ENCODE results near the gene AHR. TPM values are rescaled to one million over a fixed set of nuclear protein-coding genes. Genes with fewer than 3 reads are reported as not detected.

Gene AHR
- polyA plus RNA-seq, 1 donor from 2014 or later, result 2.4 TPM

GRCh38 chr7:17369691-17370426 is 71.4 kb downstream of the AHR start:
- H3K36me3 ChIP-seq (ENCODE audit: insufficient read depth, low read length), result no peaks in the 10 kb centered on the region
- H3K4me3 ChIP-seq (ENCODE audit: low read length), result no peak overlapping the region
- H3K9me2 ChIP-seq (ENCODE audit: insufficient read depth, low read length), result no peaks in the 10 kb centered on the region
- H3K9ac ChIP-seq (ENCODE audit: low read length), result no peak overlapping the region
- no peaks in the 10 kb centered on the region for H4K20me1 ChIP-seq (ENCODE audit: insufficient read depth)
- no peak overlapping the region for H3K4me2 ChIP-seq (ENCODE audit: low read length)
- no peaks in the 10 kb centered on the region for H3F3A ChIP-seq (ENCODE audit: insufficient read depth, low read length, poor library complexity, severe bottlenecking)
- TF ChIP-seq MXI1 (conservative IDR thresholded peaks at IDR 0.05; ENCODE audit: poor library complexity, severe bottlenecking) (no peak), TAF1 (IDR thresholded peaks at IDR 0.05; ENCODE audit: low read depth) (no peak)
- TF ChIP-seq, protein P1, sequence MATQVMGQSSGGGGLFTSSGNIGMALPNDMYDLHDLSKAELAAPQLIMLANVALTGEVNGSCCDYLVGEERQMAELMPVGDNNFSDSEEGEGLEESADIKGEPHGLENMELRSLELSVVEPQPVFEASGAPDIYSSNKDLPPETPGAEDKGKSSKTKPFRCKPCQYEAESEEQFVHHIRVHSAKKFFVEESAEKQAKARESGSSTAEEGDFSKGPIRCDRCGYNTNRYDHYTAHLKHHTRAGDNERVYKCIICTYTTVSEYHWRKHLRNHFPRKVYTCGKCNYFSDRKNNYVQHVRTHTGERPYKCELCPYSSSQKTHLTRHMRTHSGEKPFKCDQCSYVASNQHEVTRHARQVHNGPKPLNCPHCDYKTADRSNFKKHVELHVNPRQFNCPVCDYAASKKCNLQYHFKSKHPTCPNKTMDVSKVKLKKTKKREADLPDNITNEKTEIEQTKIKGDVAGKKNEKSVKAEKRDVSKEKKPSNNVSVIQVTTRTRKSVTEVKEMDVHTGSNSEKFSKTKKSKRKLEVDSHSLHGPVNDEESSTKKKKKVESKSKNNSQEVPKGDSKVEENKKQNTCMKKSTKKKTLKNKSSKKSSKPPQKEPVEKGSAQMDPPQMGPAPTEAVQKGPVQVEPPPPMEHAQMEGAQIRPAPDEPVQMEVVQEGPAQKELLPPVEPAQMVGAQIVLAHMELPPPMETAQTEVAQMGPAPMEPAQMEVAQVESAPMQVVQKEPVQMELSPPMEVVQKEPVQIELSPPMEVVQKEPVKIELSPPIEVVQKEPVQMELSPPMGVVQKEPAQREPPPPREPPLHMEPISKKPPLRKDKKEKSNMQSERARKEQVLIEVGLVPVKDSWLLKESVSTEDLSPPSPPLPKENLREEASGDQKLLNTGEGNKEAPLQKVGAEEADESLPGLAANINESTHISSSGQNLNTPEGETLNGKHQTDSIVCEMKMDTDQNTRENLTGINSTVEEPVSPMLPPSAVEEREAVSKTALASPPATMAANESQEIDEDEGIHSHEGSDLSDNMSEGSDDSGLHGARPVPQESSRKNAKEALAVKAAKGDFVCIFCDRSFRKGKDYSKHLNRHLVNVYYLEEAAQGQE (IDR thresholded peaks at IDR 0.05; ENCODE audit: borderline replicate concordance), result no peak
- H2AFZ ChIP-seq (ENCODE audit: low read depth, low read length), result no peak overlapping the region
- no peak overlapping the region for H3K27ac ChIP-seq (ENCODE audit: low read length)
- no peaks in the 10 kb centered on the region for H3K27me3 ChIP-seq (ENCODE audit: insufficient read depth, low read depth, low read length)
- no peaks in the 10 kb centered on the region for H3K79me2 ChIP-seq (replicated peaks; ENCODE audit: insufficient read depth, low read length)
- H3K9me3 ChIP-seq (ENCODE audit: low read length), result no peaks in the 10 kb centered on the region

- no peaks in the 10 kb centered on the region for H3K36me3 ChIP-seq (ENCODE audit: insufficient read depth, low read length)
- H3K9ac ChIP-seq (ENCODE audit: low read length), result no peak overlapping the region
- H3K27ac ChIP-seq (ENCODE audit: low read length), result no peak overlapping the region
- no peaks in the 10 kb centered on the region for H4K20me1 ChIP-seq (ENCODE audit: insufficient read depth)
- H3K9me3 ChIP-seq (ENCODE audit: low read length), result no peaks in the 10 kb centered on the region
- no peaks in the 10 kb centered on the region for H3K27me3 ChIP-seq (ENCODE audit: insufficient read depth, low read depth, low read length)
- no peak overlapping the region for H2AFZ ChIP-seq (ENCODE audit: low read depth, low read length)
- TF ChIP-seq POLR2AphosphoS5 (IDR thresholded peaks at IDR 0.05) (no peak), MXI1 (conservative IDR thresholded peaks at IDR 0.05; ENCODE audit: poor library complexity, severe bottlenecking) (no peak), RAD21 (conservative IDR thresholded peaks at IDR 0.05) (no peak), EP300 (conservative IDR thresholded peaks at IDR 0.05; ENCODE audit: poor library complexity, severe bottlenecking) (no peak), TAF1 (IDR thresholded peaks at IDR 0.05; ENCODE audit: low read depth) (no peak), CTCF (IDR thresholded peaks at IDR 0.05; ENCODE audit: poor library complexity, severe bottlenecking) (no peak), SMC3 (conservative IDR thresholded peaks at IDR 0.05; ENCODE audit: poor library complexity) (no peak), EZH2 (IDR thresholded peaks at IDR 0.05; ENCODE audit: borderline replicate concordance, insufficient read depth, low read length, poor library complexity, severe bottlenecking) (no peak)
- TF ChIP-seq, protein P1 (IDR thresholded peaks at IDR 0.05; ENCODE audit: borderline replicate concordance), result no peak
- no peak overlapping the region for H3K4me3 ChIP-seq (ENCODE audit: low read length)
- H3K9me2 ChIP-seq (ENCODE audit: insufficient read depth, low read length), result no peaks in the 10 kb centered on the region
- no peaks in the 10 kb centered on the region for H3K79me2 ChIP-seq (replicated peaks; ENCODE audit: insufficient read depth, low read length)
- H3K4me2 ChIP-seq (ENCODE audit: low read length), result no peak overlapping the region
- H3F3A ChIP-seq (ENCODE audit: insufficient read depth, low read length, poor library complexity, severe bottlenecking), result no peaks in the 10 kb centered on the region
Measured at GRCh38 chr7:17370901-17371585, 72.6 kb downstream of the AHR start.

Measured in neural cell (in vitro differentiated cells).